ENCODE measurements around the gene REEP5.
A peak's percentile ranks its signal among the peaks of the same experiment; 100 is the strongest.

REEP5 gene

DNA sequence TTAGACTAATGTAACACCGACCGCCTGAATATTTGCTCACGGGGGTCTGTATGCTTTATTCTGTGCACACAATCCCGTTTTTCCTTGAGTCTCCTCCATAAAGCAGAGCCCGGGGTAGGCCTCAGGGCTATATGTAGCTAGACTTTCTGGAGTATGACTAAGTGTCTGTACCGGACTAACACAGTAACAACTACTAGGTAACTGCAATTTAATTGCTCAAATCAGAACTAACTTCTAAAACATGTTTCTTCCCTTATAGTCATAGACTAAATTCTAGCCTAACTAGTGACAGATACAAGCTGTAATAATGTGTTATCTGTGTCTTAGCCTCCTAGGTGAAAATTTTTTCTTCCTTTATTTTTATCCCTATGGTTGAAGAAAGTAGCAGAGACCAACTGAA is 2.1 kb downstream of the REEP5 start:
- peak overlapping the region; percentile 97 for H3K4me3 ChIP-seq (ENCODE audit: low read length)
- H3K27me3 ChIP-seq (ENCODE audit: control insufficient read depth, low read length): no peaks in the 10 kb centered on the region
- peaks cover 65% of the 10 kb centered on the region for H3K79me2 ChIP-seq (ENCODE audit: control insufficient read depth, low read length)
- TF ChIP-seq EZH2phosphoT487 (IDR thresholded peaks at IDR 0.05; ENCODE audit: borderline replicate concordance, low read length): no peak
- H3K36me3 ChIP-seq (ENCODE audit: control insufficient read depth, low read length): peaks cover 65% of the 10 kb centered on the region
- H3K9me2 ChIP-seq (replicated peaks; ENCODE audit: control insufficient read depth, low read length): no peaks in the 10 kb centered on the region
- H3K4me1 ChIP-seq (ENCODE audit: control insufficient read depth, low read length): peaks cover 74% of the 10 kb centered on the region
- no peaks in the 10 kb centered on the region for H4K20me1 ChIP-seq (ENCODE audit: control insufficient read depth, insufficient read depth, low read depth, low read length)
- peak overlapping the region; percentile 96 for H3K4me2 ChIP-seq (ENCODE audit: low read length)
- H3K9me3 ChIP-seq (ENCODE audit: control insufficient read depth, insufficient read depth, low read length): no peaks in the 10 kb centered on the region
- peaks cover 26% of the 10 kb centered on the region for H3F3A ChIP-seq (ENCODE audit: control insufficient read depth, insufficient read depth)
- H3K27ac ChIP-seq (ENCODE audit: low read depth, low read length): no peak overlapping the region

DNA sequence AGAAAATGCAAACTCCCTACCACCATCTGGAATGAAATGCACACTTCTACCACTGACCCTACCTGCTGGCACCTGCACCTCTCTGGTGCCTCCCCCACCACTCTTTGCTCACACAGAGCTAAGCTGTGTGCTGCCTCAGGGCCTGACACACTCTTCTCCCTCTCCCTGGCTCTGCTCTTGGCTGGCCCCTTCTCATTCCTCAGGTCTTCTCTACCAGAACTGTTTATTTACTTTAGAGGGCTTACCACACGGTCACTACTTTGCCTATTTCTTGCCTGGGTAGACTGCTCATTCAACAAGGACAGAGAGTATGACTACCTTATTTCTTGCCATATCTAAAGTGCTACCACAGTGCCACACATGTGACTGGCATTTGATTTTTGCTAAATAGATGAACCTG is 3.3 kb downstream of the REEP5 start:
- no peaks in the 10 kb centered on the region for H4K20me1 ChIP-seq (ENCODE audit: control insufficient read depth, insufficient read depth, low read depth, low read length)
- H3K36me3 ChIP-seq (ENCODE audit: control insufficient read depth, low read length): peaks cover 78% of the 10 kb centered on the region
- H3K27me3 ChIP-seq (ENCODE audit: control insufficient read depth, low read length): no peaks in the 10 kb centered on the region
- peaks cover 61% of the 10 kb centered on the region for H3K4me1 ChIP-seq (ENCODE audit: control insufficient read depth, low read length)
- no peaks in the 10 kb centered on the region for H3K9me2 ChIP-seq (replicated peaks; ENCODE audit: control insufficient read depth, low read length)
- TF ChIP-seq, protein P1, sequence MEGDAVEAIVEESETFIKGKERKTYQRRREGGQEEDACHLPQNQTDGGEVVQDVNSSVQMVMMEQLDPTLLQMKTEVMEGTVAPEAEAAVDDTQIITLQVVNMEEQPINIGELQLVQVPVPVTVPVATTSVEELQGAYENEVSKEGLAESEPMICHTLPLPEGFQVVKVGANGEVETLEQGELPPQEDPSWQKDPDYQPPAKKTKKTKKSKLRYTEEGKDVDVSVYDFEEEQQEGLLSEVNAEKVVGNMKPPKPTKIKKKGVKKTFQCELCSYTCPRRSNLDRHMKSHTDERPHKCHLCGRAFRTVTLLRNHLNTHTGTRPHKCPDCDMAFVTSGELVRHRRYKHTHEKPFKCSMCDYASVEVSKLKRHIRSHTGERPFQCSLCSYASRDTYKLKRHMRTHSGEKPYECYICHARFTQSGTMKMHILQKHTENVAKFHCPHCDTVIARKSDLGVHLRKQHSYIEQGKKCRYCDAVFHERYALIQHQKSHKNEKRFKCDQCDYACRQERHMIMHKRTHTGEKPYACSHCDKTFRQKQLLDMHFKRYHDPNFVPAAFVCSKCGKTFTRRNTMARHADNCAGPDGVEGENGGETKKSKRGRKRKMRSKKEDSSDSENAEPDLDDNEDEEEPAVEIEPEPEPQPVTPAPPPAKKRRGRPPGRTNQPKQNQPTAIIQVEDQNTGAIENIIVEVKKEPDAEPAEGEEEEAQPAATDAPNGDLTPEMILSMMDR (IDR thresholded peaks at IDR 0.05; ENCODE audit: low read depth, low read length, poor library complexity, severe bottlenecking): no peak
- no peak for TF ChIP-seq EZH2phosphoT487 (IDR thresholded peaks at IDR 0.05; ENCODE audit: borderline replicate concordance, low read length)
- H3F3A ChIP-seq (ENCODE audit: control insufficient read depth, insufficient read depth): peaks cover 14% of the 10 kb centered on the region
- no peak overlapping the region for H3K27ac ChIP-seq (ENCODE audit: low read depth, low read length)
- peak overlapping the region; percentile 14; the same call in 1 of the 2 replicates for H3K4me2 ChIP-seq (ENCODE audit: low read length)
- H3K4me3 ChIP-seq (ENCODE audit: low read length): no peak overlapping the region
- H3K9me3 ChIP-seq (ENCODE audit: control insufficient read depth, insufficient read depth, low read length): no peaks in the 10 kb centered on the region
- peaks cover 78% of the 10 kb centered on the region for H3K79me2 ChIP-seq (ENCODE audit: control insufficient read depth, low read length)

DNA sequence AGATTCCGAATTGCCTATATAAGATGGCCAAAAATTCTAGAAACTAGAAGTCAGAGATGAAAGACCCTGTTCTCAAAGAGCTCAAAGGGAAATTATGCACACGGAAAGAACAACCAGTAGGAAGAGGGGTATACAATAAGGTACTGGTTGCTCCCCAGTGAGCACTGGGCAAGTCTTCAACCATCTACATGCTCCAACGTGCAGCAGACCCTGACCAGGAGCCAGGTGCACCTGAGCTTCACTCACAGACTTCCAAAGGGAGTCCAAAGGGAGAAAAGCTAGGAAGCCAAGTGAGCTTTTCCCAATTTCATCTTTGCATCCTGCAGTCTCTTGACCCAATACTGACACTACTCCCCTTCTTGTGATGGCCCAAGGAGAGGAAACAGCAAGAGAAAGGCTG is 3.9 kb downstream of the REEP5 start:
- no peaks in the 10 kb centered on the region for H4K20me1 ChIP-seq (ENCODE audit: control insufficient read depth, insufficient read depth, low read depth, low read length)
- H3K4me2 ChIP-seq (ENCODE audit: low read length): no peak overlapping the region
- no peaks in the 10 kb centered on the region for H3K9me2 ChIP-seq (replicated peaks; ENCODE audit: control insufficient read depth, low read length)
- no peaks in the 10 kb centered on the region for H3K9me3 ChIP-seq (ENCODE audit: control insufficient read depth, insufficient read depth, low read length)
- TF ChIP-seq, protein P1 (IDR thresholded peaks at IDR 0.05; ENCODE audit: low read depth, low read length, poor library complexity, severe bottlenecking): no peak
- TF ChIP-seq EZH2phosphoT487 (IDR thresholded peaks at IDR 0.05; ENCODE audit: borderline replicate concordance, low read length): no peak
- H3K4me1 ChIP-seq (ENCODE audit: control insufficient read depth, low read length): peaks cover 56% of the 10 kb centered on the region
- peaks cover 8% of the 10 kb centered on the region for H3F3A ChIP-seq (ENCODE audit: control insufficient read depth, insufficient read depth)
- no peak overlapping the region for H3K27ac ChIP-seq (ENCODE audit: low read depth, low read length)
- H3K27me3 ChIP-seq (ENCODE audit: control insufficient read depth, low read length): no peaks in the 10 kb centered on the region
- no peak overlapping the region for H3K4me3 ChIP-seq (ENCODE audit: low read length)
- peaks cover 81% of the 10 kb centered on the region for H3K79me2 ChIP-seq (ENCODE audit: control insufficient read depth, low read length)
- H3K36me3 ChIP-seq (ENCODE audit: control insufficient read depth, low read length): peaks cover 81% of the 10 kb centered on the region

DNA sequence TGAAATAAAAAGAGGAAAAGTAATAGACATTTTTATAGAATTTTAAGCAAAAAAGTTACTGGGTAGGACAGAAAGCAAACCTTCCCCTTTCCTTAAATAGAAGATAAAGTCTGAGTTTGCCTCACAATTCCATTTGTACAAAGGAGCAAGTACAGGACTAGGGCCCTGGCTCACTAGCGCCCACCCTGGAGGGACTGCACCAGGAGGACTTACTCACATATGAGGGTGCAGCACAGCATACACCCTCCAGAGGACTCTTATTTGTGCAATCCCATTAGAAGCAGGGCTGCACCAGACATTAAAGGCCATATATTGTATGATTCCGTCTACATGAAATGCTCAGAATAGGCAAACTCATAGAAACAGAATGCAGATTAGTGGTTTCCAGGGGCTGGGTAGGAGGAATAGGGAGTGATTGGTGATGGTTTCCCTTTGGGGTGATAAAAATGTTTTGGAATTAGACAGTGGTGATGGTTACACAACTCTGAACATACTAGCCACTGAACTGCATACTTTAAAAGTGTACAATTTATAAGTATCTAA is 4.5 kb downstream of the REEP5 start:
- TF ChIP-seq EZH2phosphoT487 (IDR thresholded peaks at IDR 0.05; ENCODE audit: borderline replicate concordance, low read length): no peak
- TF ChIP-seq, protein P1 (IDR thresholded peaks at IDR 0.05; ENCODE audit: low read depth, low read length, poor library complexity, severe bottlenecking): peak; percentile 60
- no peak overlapping the region for H3K4me3 ChIP-seq (ENCODE audit: low read length)
- peaks cover 87% of the 10 kb centered on the region for H3K36me3 ChIP-seq (ENCODE audit: control insufficient read depth, low read length)
- peaks cover 87% of the 10 kb centered on the region for H3K79me2 ChIP-seq (ENCODE audit: control insufficient read depth, low read length)
- H3K27me3 ChIP-seq (ENCODE audit: control insufficient read depth, low read length): no peaks in the 10 kb centered on the region
- H3F3A ChIP-seq (ENCODE audit: control insufficient read depth, insufficient read depth): peaks cover 2% of the 10 kb centered on the region
- H4K20me1 ChIP-seq (ENCODE audit: control insufficient read depth, insufficient read depth, low read depth, low read length): 0 out of 2 replicates have a peak, but pooled peaks cover 4% of the 10 kb centered on the region
- H3K9me3 ChIP-seq (ENCODE audit: control insufficient read depth, insufficient read depth, low read length): no peaks in the 10 kb centered on the region
- H3K4me1 ChIP-seq (ENCODE audit: control insufficient read depth, low read length): peaks cover 49% of the 10 kb centered on the region
- no peak overlapping the region for H3K27ac ChIP-seq (ENCODE audit: low read depth, low read length)
- H3K4me2 ChIP-seq (ENCODE audit: low read length): no peak overlapping the region
- H3K9me2 ChIP-seq (replicated peaks; ENCODE audit: control insufficient read depth, low read length): no peaks in the 10 kb centered on the region
